ENCODE measurements around the gene PPP6R3. TPM values are rescaled to one million over a fixed set of nuclear protein-coding genes. Genes with fewer than 3 reads are reported as not detected.

PPP6R3 gene
- total and polyA plus RNA-seq, 2 experiments from 2014 or later, result 41.9 to 118 TPM

DNA sequence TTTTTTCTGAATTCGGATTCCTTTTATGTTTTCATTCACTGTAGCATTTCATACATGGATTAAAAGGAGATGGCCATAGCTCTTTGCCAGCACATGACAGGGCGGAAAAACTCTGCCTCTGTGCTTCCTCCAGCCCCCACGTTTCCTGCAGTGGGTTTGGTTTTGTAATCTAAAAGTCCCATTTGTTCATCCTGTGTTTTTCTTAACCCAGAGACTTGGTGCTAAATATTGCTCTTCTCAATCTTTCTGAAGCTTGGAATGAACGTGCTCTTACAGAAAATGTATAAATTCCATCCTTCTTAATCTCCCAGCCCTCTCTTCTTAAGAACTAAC is 89.9 kb downstream of the PPP6R3 start:
- H3K36me3 ChIP-seq, result peaks cover 30% of the 10 kb centered on the region
- DNase-seq (ENCODE audit: low read depth in 1 of 2, low spot score in 1 of 2), result peak in 1 of 2 donors; percentile 76

DNA sequence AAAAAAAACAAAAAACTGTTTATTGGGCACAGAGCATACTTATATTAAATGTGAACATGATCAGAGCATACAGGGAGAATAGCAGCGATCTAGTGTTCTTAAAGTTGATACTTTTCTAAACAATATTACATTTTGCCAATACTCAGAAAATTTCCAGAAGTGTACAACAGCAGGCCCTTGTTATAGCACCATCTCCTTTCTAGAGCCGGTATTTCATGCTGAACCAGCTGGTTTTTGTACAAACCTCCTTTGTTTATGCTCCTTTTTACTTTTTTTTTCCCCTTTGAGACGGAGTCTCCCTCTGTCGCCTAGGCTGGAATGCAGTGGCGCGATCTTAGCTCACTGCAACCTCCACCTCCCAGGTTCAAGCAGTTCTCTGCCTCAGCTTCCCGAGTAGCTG is 90.7 kb downstream of the PPP6R3 start:
- Histone ChIP-seq H3K4me3 (no peak overlapping the region), H3K9me3 (ENCODE audit: low read depth) (no peaks in the 10 kb centered on the region), H3K27me3 (no peaks in the 10 kb centered on the region), H3K27ac (peak overlapping the region; percentile 39), H3K4me1 (ENCODE audit: low read depth) (peaks cover 3% of the 10 kb centered on the region), H3K36me3 (peaks cover 35% of the 10 kb centered on the region)
- DNase-seq (ENCODE audit: low read depth in 1 of 2, low spot score in 1 of 2), result no peak
- TF ChIP-seq, protein P1, sequence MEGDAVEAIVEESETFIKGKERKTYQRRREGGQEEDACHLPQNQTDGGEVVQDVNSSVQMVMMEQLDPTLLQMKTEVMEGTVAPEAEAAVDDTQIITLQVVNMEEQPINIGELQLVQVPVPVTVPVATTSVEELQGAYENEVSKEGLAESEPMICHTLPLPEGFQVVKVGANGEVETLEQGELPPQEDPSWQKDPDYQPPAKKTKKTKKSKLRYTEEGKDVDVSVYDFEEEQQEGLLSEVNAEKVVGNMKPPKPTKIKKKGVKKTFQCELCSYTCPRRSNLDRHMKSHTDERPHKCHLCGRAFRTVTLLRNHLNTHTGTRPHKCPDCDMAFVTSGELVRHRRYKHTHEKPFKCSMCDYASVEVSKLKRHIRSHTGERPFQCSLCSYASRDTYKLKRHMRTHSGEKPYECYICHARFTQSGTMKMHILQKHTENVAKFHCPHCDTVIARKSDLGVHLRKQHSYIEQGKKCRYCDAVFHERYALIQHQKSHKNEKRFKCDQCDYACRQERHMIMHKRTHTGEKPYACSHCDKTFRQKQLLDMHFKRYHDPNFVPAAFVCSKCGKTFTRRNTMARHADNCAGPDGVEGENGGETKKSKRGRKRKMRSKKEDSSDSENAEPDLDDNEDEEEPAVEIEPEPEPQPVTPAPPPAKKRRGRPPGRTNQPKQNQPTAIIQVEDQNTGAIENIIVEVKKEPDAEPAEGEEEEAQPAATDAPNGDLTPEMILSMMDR (IDR thresholded peaks at IDR 0.05; ENCODE audit: low read depth, low read length), result no peak

More for the DNA sequence above, 89.9 kb downstream of the PPP6R3 start:
- no peak overlapping the region for H3K4me3 ChIP-seq
- H3K27ac ChIP-seq, result no peak overlapping the region
- H3K4me1 ChIP-seq (ENCODE audit: low read depth), result peaks cover 10% of the 10 kb centered on the region
- no peaks in the 10 kb centered on the region for H3K27me3 ChIP-seq
- TF ChIP-seq, protein P1 (IDR thresholded peaks at IDR 0.05; ENCODE audit: low read depth, low read length), result no peak
- no peaks in the 10 kb centered on the region for H3K9me3 ChIP-seq (ENCODE audit: low read depth)

DNA sequence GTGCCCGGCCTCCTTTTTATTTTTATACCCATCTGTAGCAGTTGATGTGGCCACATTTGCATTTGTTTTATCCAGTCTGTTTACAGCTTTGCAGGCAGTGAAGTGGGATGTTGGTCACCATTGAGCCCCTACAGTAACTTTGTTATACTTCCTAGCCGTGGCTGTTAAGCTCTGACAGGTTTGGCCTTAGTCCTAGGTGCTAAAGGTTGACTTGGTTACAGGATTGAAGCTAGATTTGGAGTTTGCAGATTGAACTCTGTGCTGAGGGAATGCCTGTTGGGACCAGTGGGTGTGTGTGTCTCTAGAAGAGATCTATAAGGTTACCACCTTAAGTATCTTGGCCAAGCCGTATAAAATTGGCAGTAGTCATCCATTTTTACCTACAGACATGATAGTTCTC is 91.2 kb downstream of the PPP6R3 start:
- TF ChIP-seq, protein P1 (IDR thresholded peaks at IDR 0.05; ENCODE audit: low read depth, low read length), result no peak
- no peak overlapping the region for H3K4me3 ChIP-seq
- H3K9me3 ChIP-seq (ENCODE audit: low read depth), result no peaks in the 10 kb centered on the region
- peak overlapping the region; percentile 39 for H3K27ac ChIP-seq
- peaks cover 35% of the 10 kb centered on the region for H3K36me3 ChIP-seq
- H3K27me3 ChIP-seq, result no peaks in the 10 kb centered on the region
- H3K4me1 ChIP-seq (ENCODE audit: low read depth), result no peaks in the 10 kb centered on the region
- DNase-seq (ENCODE audit: low read depth in 1 of 2, low spot score in 1 of 2), result no peak

DNA sequence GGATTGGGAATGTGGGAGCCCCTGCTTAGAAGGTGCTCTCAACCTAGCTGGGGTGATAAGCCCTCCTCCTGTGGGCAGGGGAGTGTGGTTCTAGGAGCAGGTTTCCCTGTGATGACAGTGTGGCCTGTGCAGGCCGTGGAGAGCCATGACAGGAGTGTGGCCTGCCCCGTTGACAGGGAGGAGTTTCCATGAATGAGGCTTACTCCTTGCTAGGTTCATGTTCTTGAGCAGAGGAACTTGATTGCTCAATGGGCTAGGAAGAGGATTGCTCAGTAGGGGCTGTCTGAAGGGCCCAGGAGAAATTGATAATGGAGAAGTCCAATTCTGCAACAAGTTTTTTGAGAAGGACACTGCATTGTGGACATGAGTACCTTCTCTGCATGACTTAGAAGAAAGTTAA is 92.0 kb downstream of the PPP6R3 start:
- TF ChIP-seq, protein P1 (IDR thresholded peaks at IDR 0.05; ENCODE audit: low read depth, low read length), result no peak
- no peaks in the 10 kb centered on the region for H3K4me1 ChIP-seq (ENCODE audit: low read depth)
- no peaks in the 10 kb centered on the region for H3K27me3 ChIP-seq
- H3K36me3 ChIP-seq, result peaks cover 35% of the 10 kb centered on the region
- DNase-seq (ENCODE audit: low read depth in 1 of 2, low spot score in 1 of 2), result no peak
- no peak overlapping the region for H3K4me3 ChIP-seq
- H3K27ac ChIP-seq, result peak overlapping the region; percentile 39
- no peaks in the 10 kb centered on the region for H3K9me3 ChIP-seq (ENCODE audit: low read depth)

DNA sequence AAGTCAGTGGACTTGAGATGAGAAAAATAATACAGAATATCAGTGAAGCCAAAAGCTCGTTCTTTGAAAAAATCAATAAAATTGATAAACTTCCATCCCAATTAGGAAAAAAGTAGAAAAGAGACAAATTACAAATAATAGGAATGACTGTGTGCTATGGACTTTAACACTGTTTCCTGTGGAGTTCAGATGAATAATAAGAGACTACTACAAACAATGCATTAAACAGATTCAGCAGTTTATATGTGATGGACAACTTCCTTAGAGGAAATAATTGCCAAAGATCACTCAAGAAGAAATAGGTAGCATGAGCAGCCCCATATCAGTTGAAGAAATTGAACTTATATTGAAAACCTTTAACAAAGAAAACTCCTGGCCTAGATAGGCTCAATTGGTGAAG is 99.7 kb downstream of the PPP6R3 start:
- TF ChIP-seq, protein P1 (IDR thresholded peaks at IDR 0.05; ENCODE audit: low read depth, low read length), result no peak
- no peak for DNase-seq (ENCODE audit: low read depth in 1 of 2, low spot score in 1 of 2)
- no peaks in the 10 kb centered on the region for H3K4me1 ChIP-seq (ENCODE audit: low read depth)
- no peak overlapping the region for H3K27ac ChIP-seq
- H3K4me3 ChIP-seq, result no peak overlapping the region
- peaks cover 25% of the 10 kb centered on the region for H3K36me3 ChIP-seq
- H3K27me3 ChIP-seq, result no peaks in the 10 kb centered on the region
- H3K9me3 ChIP-seq (ENCODE audit: low read depth), result no peaks in the 10 kb centered on the region

DNA sequence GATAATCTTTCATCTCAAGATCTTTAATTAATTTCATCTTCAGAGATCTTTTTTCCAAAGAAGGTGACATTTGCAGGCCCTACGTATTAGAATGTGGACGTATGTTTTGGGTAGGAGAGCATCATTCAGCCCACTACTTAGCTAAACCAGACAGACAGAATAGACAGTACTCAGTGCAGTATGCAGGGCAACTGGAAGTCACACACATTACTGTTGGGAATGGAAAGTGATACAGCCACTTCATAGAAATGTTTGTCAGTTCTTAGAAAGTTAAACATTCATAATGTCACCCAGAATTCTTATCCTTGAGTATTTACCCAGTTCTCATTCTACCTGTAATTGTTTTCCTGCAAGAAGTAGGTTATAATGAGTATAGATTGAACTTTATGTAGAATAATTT is 102.9 kb downstream of the PPP6R3 start:
- TF ChIP-seq, protein P1 (IDR thresholded peaks at IDR 0.05; ENCODE audit: low read depth, low read length), result no peak
- H3K9me3 ChIP-seq (ENCODE audit: low read depth), result no peaks in the 10 kb centered on the region
- H3K27ac ChIP-seq, result no peak overlapping the region
- H3K4me3 ChIP-seq, result no peak overlapping the region
- DNase-seq (ENCODE audit: low read depth in 1 of 2, low spot score in 1 of 2), result no peak
- no peaks in the 10 kb centered on the region for H3K4me1 ChIP-seq (ENCODE audit: low read depth)
- H3K36me3 ChIP-seq, result peaks cover 45% of the 10 kb centered on the region
- H3K27me3 ChIP-seq, result no peaks in the 10 kb centered on the region

Data from cardiac muscle cell (in vitro differentiated cells and primary cell).